ENCODE measurements around the gene OTX2. TPM values are rescaled to one million over a fixed set of nuclear protein-coding genes. Genes with fewer than 3 reads are reported as not detected.

OTX2 gene
- total RNA-seq, 2 experiments from 2014 or later = not detected

- Histone ChIP-seq H3K9me2 (ENCODE audit: insufficient read depth, low read length) (no peaks in the 10 kb centered on the region), H3K79me2 (ENCODE audit: insufficient read depth, low read depth, low read length) (no peaks in the 10 kb centered on the region), H3K4me1 (ENCODE audit: insufficient read depth, low read length, poor library complexity, severe bottlenecking) (no peaks in the 10 kb centered on the region), H3K9me3 (ENCODE audit: low read length) (no peaks in the 10 kb centered on the region), H3K4me2 (ENCODE audit: low read length) (no peak overlapping the region), H3K4me3 (ENCODE audit: low read depth, low read length, poor library complexity, severe bottlenecking) (no peak overlapping the region), H2AFZ (ENCODE audit: low read length) (no peak overlapping the region), H4K20me1 (ENCODE audit: insufficient read depth, low read length) (no peaks in the 10 kb centered on the region), H3K36me3 (ENCODE audit: insufficient read depth, low read length) (no peaks in the 10 kb centered on the region), H3K27ac (ENCODE audit: low read depth, low read length, poor library complexity, severe bottlenecking) (no peak overlapping the region)
- intact Hi-C loops (cut with micrococcal nuclease; ENCODE audit: unreplicated experiment) = no loop called here
- TF ChIP-seq CTCF (conservative IDR thresholded peaks at IDR 0.05; ENCODE audit: low read length) = no peak
- TF ChIP-seq EZH2phosphoT487 (IDR thresholded peaks at IDR 0.05; ENCODE audit: borderline replicate concordance, low read depth, low read length) = no peak
- ChIA-PET CTCF (ENCODE audit: unreplicated experiment) (no interaction called here), POLR2A (no interaction called here)
- no TSS peak for BruUV-seq (replicated peaks)
- DNase-seq (ENCODE audit: low spot score) = no peak
These were observed 5.5 kb upstream of the OTX2 start for GRCh38 chr14:56815745-56816144.

GRCh38 chr14:56814969-56815700 lies 4.9 kb upstream of the OTX2 start:
- H3K9me2 ChIP-seq (ENCODE audit: insufficient read depth, low read length) = no peaks in the 10 kb centered on the region
- ChIA-PET POLR2A (interaction anchor here (1.9 kb wide), 1 partner anchor 11 kb away, joined by 4 read pairs; no protein-coding TSS in a partner anchor), CTCF (ENCODE audit: unreplicated experiment) (no interaction called here)
- H3K79me2 ChIP-seq (ENCODE audit: insufficient read depth, low read depth, low read length) = no peaks in the 10 kb centered on the region
- BruUV-seq (replicated peaks) = no TSS peak
- no peaks in the 10 kb centered on the region for H3K36me3 ChIP-seq (ENCODE audit: insufficient read depth, low read length)
- no peaks in the 10 kb centered on the region for H3K4me1 ChIP-seq (ENCODE audit: insufficient read depth, low read length, poor library complexity, severe bottlenecking)
- H3K27ac ChIP-seq (ENCODE audit: low read depth, low read length, poor library complexity, severe bottlenecking) = no peak overlapping the region
- H4K20me1 ChIP-seq (ENCODE audit: insufficient read depth, low read length) = no peaks in the 10 kb centered on the region
- no peaks in the 10 kb centered on the region for H3K9me3 ChIP-seq (ENCODE audit: low read length)
- no peak overlapping the region for H2AFZ ChIP-seq (ENCODE audit: low read length)
- no peak overlapping the region for H3K4me2 ChIP-seq (ENCODE audit: low read length)
- H3K4me3 ChIP-seq (ENCODE audit: low read depth, low read length, poor library complexity, severe bottlenecking) = no peak overlapping the region
- intact Hi-C loops (cut with micrococcal nuclease; ENCODE audit: unreplicated experiment) = no loop called here
- DNase-seq (ENCODE audit: low spot score) = no peak
- no peak for TF ChIP-seq CTCF (conservative IDR thresholded peaks at IDR 0.05; ENCODE audit: low read length)
- TF ChIP-seq EZH2phosphoT487 (IDR thresholded peaks at IDR 0.05; ENCODE audit: borderline replicate concordance, low read depth, low read length) = no peak

GRCh38 chr14:56814519-56814959 lies 4.3 kb upstream of the OTX2 start:
- TF ChIP-seq EZH2phosphoT487 (IDR thresholded peaks at IDR 0.05; ENCODE audit: borderline replicate concordance, low read depth, low read length) (no peak), CTCF (conservative IDR thresholded peaks at IDR 0.05; ENCODE audit: low read length) (no peak)
- Histone ChIP-seq H3K27ac (ENCODE audit: low read depth, low read length, poor library complexity, severe bottlenecking) (no peak overlapping the region), H3K4me2 (ENCODE audit: low read length) (no peak overlapping the region), H4K20me1 (ENCODE audit: insufficient read depth, low read length) (no peaks in the 10 kb centered on the region), H3K4me3 (ENCODE audit: low read depth, low read length, poor library complexity, severe bottlenecking) (no peak overlapping the region), H3K9me3 (ENCODE audit: low read length) (no peaks in the 10 kb centered on the region), H2AFZ (ENCODE audit: low read length) (no peak overlapping the region), H3K9me2 (ENCODE audit: insufficient read depth, low read length) (no peaks in the 10 kb centered on the region), H3K4me1 (ENCODE audit: insufficient read depth, low read length, poor library complexity, severe bottlenecking) (no peaks in the 10 kb centered on the region), H3K79me2 (ENCODE audit: insufficient read depth, low read depth, low read length) (no peaks in the 10 kb centered on the region), H3K36me3 (ENCODE audit: insufficient read depth, low read length) (no peaks in the 10 kb centered on the region)
- CTCF ChIA-PET (ENCODE audit: unreplicated experiment) = no interaction called here
- POLR2A ChIA-PET = interaction anchor here (1.9 kb wide), 1 partner anchor 12 kb away, joined by 4 read pairs; no protein-coding TSS in a partner anchor
- intact Hi-C loops (cut with micrococcal nuclease; ENCODE audit: unreplicated experiment) = no loop called here
- BruUV-seq (replicated peaks) = no TSS peak
- DNase-seq (ENCODE audit: low spot score) = no peak
